ENCODE results near the gene TMEM187.

The TMEM187 gene

GRCh38 chrX:154024271-154024670 is 51.7 kb downstream of the TMEM187 start:
- no peak overlapping the region for H3K27ac ChIP-seq (ENCODE audit: low read depth, low read length, severe bottlenecking)
- no peaks in the 10 kb centered on the region for H3K9me3 ChIP-seq (ENCODE audit: control insufficient read depth, low read length)
- H3K4me3 ChIP-seq (ENCODE audit: extremely low read depth, insufficient read depth, low read length, poor library complexity, severe bottlenecking), result no peak overlapping the region
- H3K36me3 ChIP-seq (ENCODE audit: control insufficient read depth, insufficient read depth, low read length), result peaks cover 8% of the 10 kb centered on the region
- H3K4me1 ChIP-seq (ENCODE audit: control insufficient read depth, insufficient read depth, low read length, poor library complexity, severe bottlenecking), result peaks cover 16% of the 10 kb centered on the region
- WGBS, 2 experiments (ENCODE audit: insufficient coverage in 2 of 2), result 89 to 97% methylated on average over 6 to 12 of the region's 15 CpGs

GRCh38 chrX:154025230-154025629 is 52.7 kb downstream of the TMEM187 start:
- Histone ChIP-seq H3K4me3 (ENCODE audit: extremely low read depth, insufficient read depth, low read length, poor library complexity, severe bottlenecking) (no peak overlapping the region), H3K4me1 (ENCODE audit: control insufficient read depth, insufficient read depth, low read length, poor library complexity, severe bottlenecking) (peaks cover 16% of the 10 kb centered on the region), H3K36me3 (ENCODE audit: control insufficient read depth, insufficient read depth, low read length) (peaks cover 18% of the 10 kb centered on the region), H3K9me3 (ENCODE audit: control insufficient read depth, low read length) (no peaks in the 10 kb centered on the region), H3K27ac (ENCODE audit: low read depth, low read length, severe bottlenecking) (no peak overlapping the region)
- WGBS, 2 experiments (ENCODE audit: insufficient coverage in 2 of 2), result 94 to 95% methylated on average over 3 of the region's 8 CpGs

DNA sequence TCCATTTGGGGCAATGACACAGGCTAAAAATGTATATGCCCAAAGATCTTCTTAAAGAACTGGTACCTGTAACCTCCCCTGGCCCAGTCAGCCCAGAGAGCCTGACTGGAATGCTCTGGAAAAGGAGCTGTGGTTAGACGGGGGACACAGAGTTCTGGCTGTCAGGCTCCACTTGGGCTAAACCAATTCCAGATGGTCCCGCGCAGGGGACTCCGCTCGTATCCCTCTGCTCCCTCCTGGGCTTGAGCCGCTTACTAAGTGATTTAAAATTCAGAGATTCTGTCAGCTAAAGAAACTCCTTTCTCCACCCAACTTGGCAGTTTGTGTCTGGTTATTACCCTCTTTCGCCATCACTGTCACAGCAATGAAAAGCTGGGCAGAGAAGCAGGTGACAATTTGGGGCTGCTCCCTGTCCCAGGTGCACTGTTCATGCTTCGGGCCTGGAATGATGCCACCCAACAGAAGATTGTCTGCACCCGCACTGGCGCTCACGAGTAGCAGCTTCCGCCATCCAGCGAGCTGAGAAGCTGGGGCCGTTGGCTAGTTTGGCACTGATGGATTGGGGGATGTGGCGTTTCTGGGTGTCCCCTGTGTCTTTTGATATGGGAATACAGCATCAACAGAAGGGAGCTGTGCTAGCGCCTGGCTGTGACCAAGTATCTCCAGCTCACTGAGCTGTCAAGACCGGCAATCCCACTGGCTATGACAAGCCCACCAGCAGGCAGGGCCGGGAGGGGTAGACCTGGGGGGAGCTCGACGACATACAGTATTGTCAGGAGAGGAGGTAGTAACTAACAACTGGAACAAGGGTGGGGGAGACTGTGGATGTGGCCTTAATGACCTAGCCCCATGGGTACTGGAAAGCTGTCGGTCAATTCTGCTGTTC is 53.8 kb downstream of the TMEM187 start:
- Histone ChIP-seq H3K9me3 (ENCODE audit: control insufficient read depth, low read length) (no peaks in the 10 kb centered on the region), H3K36me3 (ENCODE audit: control insufficient read depth, insufficient read depth, low read length) (peaks cover 26% of the 10 kb centered on the region), H3K4me1 (ENCODE audit: control insufficient read depth, insufficient read depth, low read length, poor library complexity, severe bottlenecking) (peaks cover 15% of the 10 kb centered on the region), H3K4me3 (ENCODE audit: extremely low read depth, insufficient read depth, low read length, poor library complexity, severe bottlenecking) (no peak overlapping the region), H3K27ac (ENCODE audit: low read depth, low read length, severe bottlenecking) (no peak overlapping the region)
- WGBS, 2 experiments (ENCODE audit: insufficient coverage in 2 of 2), result 100% methylated on average over 2 to 5 of the region's 21 CpGs

DNA sequence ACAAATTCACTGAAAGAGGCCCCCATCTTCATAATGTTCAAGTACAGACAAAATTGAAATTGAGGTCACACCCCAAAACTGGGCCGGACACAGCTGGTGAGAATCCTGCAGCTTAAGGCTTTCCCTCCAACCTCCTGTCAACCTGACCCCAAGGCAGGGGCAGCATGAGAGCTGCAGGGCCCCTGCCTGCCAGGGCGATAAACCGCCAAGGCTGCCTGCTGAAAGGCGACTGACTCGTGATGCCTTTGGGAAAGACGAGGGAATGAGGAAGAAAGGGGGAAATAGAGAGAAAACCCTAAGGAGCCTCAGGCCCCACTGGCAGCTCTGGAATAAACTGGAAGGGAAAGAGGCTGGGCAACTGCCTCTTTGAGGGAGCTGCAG is 54.5 kb downstream of the TMEM187 start:
- no peaks in the 10 kb centered on the region for H3K9me3 ChIP-seq (ENCODE audit: control insufficient read depth, low read length)
- H3K4me3 ChIP-seq (ENCODE audit: extremely low read depth, insufficient read depth, low read length, poor library complexity, severe bottlenecking), result no peak overlapping the region
- H3K27ac ChIP-seq (ENCODE audit: low read depth, low read length, severe bottlenecking), result no peak overlapping the region
- 92% methylated on average over 4 of the region's 6 CpGs; no CpG with 5 or more reads in 1 of the 2 experiments for WGBS, 2 experiments (ENCODE audit: insufficient coverage in 2 of 2)
- peaks cover 9% of the 10 kb centered on the region for H3K4me1 ChIP-seq (ENCODE audit: control insufficient read depth, insufficient read depth, low read length, poor library complexity, severe bottlenecking)
- peaks cover 32% of the 10 kb centered on the region for H3K36me3 ChIP-seq (ENCODE audit: control insufficient read depth, insufficient read depth, low read length)

- H3K36me3 ChIP-seq (ENCODE audit: control insufficient read depth, insufficient read depth, low read length), result peaks cover 36% of the 10 kb centered on the region
- H3K27ac ChIP-seq (ENCODE audit: low read depth, low read length, severe bottlenecking), result no peak overlapping the region
- WGBS, 2 experiments (ENCODE audit: insufficient coverage in 2 of 2), result 100% methylated on average over 1 of the region's 1 CpG; no CpG with 5 or more reads in 1 of the 2 experiments
These were observed 55.4 kb downstream of the TMEM187 start for GRCh38 chrX:154027986-154028385.

GRCh38 chrX:154028502-154029184 is 56.1 kb downstream of the TMEM187 start:
- H3K4me3 ChIP-seq (ENCODE audit: extremely low read depth, insufficient read depth, low read length, poor library complexity, severe bottlenecking), result no peak overlapping the region
- no peak overlapping the region for H3K27ac ChIP-seq (ENCODE audit: low read depth, low read length, severe bottlenecking)
- peaks cover 7% of the 10 kb centered on the region for H3K4me1 ChIP-seq (ENCODE audit: control insufficient read depth, insufficient read depth, low read length, poor library complexity, severe bottlenecking)
- no peaks in the 10 kb centered on the region for H3K9me3 ChIP-seq (ENCODE audit: control insufficient read depth, low read length)
- 97% methylated on average over 6 to 9 of the region's 13 CpGs for WGBS, 2 experiments (ENCODE audit: insufficient coverage in 2 of 2)
- H3K36me3 ChIP-seq (ENCODE audit: control insufficient read depth, insufficient read depth, low read length), result peaks cover 36% of the 10 kb centered on the region

More at GRCh38 chrX:154027986-154028385, 55.4 kb downstream of the TMEM187 start:
- Histone ChIP-seq H3K4me1 (ENCODE audit: control insufficient read depth, insufficient read depth, low read length, poor library complexity, severe bottlenecking) (peaks cover 2% of the 10 kb centered on the region), H3K9me3 (ENCODE audit: control insufficient read depth, low read length) (no peaks in the 10 kb centered on the region), H3K4me3 (ENCODE audit: extremely low read depth, insufficient read depth, low read length, poor library complexity, severe bottlenecking) (no peak overlapping the region)

DNA sequence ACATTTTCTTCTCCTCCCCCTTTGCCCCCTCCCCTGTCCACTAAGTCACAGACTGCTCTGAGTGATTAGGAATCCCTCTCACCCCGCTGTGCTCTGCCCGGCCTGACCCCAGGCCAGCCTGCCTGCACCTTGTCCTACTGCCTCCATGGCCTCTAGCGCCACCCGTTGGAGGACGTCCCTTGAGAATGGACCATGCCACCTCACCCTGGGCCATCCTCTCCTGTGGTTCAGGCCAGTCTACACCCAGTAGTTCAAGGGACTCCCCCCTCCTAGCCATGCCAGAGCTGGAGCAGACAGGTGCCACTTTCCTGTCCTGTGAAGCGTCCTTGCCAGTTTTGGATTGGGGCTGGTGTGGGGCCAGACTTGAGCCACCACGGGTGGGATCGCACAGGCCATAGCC is 56.9 kb downstream of the TMEM187 start:
- peaks cover 7% of the 10 kb centered on the region for H3K4me1 ChIP-seq (ENCODE audit: control insufficient read depth, insufficient read depth, low read length, poor library complexity, severe bottlenecking)
- no peaks in the 10 kb centered on the region for H3K9me3 ChIP-seq (ENCODE audit: control insufficient read depth, low read length)
- 88 to 100% methylated on average over 2 to 5 of the region's 8 CpGs for WGBS, 2 experiments (ENCODE audit: insufficient coverage in 2 of 2)

GRCh38 chrX:154030266-154030665 is 57.7 kb downstream of the TMEM187 start:
- no peak overlapping the region for H3K4me3 ChIP-seq (ENCODE audit: extremely low read depth, insufficient read depth, low read length, poor library complexity, severe bottlenecking)

More for the DNA sequence above, 56.9 kb downstream of the TMEM187 start:
- Histone ChIP-seq H3K36me3 (ENCODE audit: control insufficient read depth, insufficient read depth, low read length) (peaks cover 36% of the 10 kb centered on the region), H3K4me3 (ENCODE audit: extremely low read depth, insufficient read depth, low read length, poor library complexity, severe bottlenecking) (no peak overlapping the region), H3K27ac (ENCODE audit: low read depth, low read length, severe bottlenecking) (no peak overlapping the region)

DNA sequence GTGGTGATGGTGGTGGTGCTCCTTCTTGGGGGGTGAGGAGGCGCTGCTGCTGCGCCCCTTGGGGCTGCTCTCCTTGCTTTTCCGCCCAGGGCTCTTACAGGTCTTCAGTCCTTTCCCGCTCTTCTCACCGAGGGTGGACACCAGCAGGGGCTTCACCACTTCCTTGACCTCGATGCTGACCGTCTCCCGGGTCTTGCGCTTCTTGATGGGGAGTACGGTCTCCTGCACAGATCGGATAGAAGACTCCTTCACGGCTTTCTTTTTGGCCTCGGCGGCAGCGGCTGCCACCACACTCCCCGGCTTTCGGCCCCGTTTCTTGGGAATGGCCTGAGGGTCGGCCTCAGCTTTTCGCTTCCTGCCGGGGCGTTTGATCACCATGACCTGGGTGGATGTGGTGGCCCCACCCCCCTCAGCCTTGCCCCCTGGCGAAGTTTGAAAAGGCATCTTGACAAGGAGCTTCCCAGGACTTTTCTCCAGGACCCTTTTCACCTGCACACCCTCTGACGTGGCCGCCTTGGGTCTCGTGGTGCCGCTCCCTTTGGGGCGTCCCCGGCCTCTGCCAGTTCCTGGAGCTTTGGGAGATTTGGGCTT is 58.3 kb downstream of the TMEM187 start:
- 95 to 96% methylated on average over 17 to 20 of the region's 29 CpGs for WGBS, 2 experiments (ENCODE audit: insufficient coverage in 2 of 2)
- Histone ChIP-seq H3K9me3 (ENCODE audit: control insufficient read depth, low read length) (no peaks in the 10 kb centered on the region), H3K4me1 (ENCODE audit: control insufficient read depth, insufficient read depth, low read length, poor library complexity, severe bottlenecking) (peaks cover 7% of the 10 kb centered on the region), H3K36me3 (ENCODE audit: control insufficient read depth, insufficient read depth, low read length) (peaks cover 36% of the 10 kb centered on the region), H3K4me3 (ENCODE audit: extremely low read depth, insufficient read depth, low read length, poor library complexity, severe bottlenecking) (no peak overlapping the region), H3K27ac (ENCODE audit: low read depth, low read length, severe bottlenecking) (no peak overlapping the region)

More at GRCh38 chrX:154030266-154030665, 57.7 kb downstream of the TMEM187 start:
- H3K4me1 ChIP-seq (ENCODE audit: control insufficient read depth, insufficient read depth, low read length, poor library complexity, severe bottlenecking), result peaks cover 7% of the 10 kb centered on the region
- peaks cover 36% of the 10 kb centered on the region for H3K36me3 ChIP-seq (ENCODE audit: control insufficient read depth, insufficient read depth, low read length)
- H3K27ac ChIP-seq (ENCODE audit: low read depth, low read length, severe bottlenecking), result no peak overlapping the region
- WGBS, 2 experiments (ENCODE audit: insufficient coverage in 2 of 2), result 100% methylated on average over 3 to 11 of the region's 20 CpGs
- no peaks in the 10 kb centered on the region for H3K9me3 ChIP-seq (ENCODE audit: control insufficient read depth, low read length)

DNA sequence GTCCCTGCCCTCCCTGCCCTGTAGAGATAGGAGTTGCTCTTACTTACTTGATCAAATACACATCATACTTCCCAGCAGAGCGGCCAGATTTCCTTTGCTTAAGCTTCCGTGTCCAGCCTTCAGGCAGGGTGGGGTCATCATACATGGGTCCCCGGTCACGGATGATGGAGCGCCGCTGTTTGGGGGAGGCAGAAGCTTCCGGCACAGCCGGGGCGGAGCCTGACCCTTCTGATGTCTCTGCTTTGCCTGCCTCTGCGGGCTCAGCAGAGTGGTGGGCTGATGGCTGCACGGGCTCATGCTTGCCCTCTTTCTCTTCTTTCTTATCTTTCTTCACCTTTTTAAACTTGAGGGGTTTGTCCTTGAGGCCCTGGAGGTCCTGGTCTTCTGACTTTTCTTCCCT is 59.6 kb downstream of the TMEM187 start:
- Histone ChIP-seq H3K4me1 (ENCODE audit: control insufficient read depth, insufficient read depth, low read length, poor library complexity, severe bottlenecking) (peaks cover 7% of the 10 kb centered on the region), H3K36me3 (ENCODE audit: control insufficient read depth, insufficient read depth, low read length) (peaks cover 36% of the 10 kb centered on the region), H3K9me3 (ENCODE audit: control insufficient read depth, low read length) (no peaks in the 10 kb centered on the region), H3K4me3 (ENCODE audit: extremely low read depth, insufficient read depth, low read length, poor library complexity, severe bottlenecking) (no peak overlapping the region), H3K27ac (ENCODE audit: low read depth, low read length, severe bottlenecking) (no peak overlapping the region)
- WGBS, 2 experiments (ENCODE audit: insufficient coverage in 2 of 2), result 86 to 100% methylated on average over 2 to 4 of the region's 11 CpGs

All from mesodermal cell (in vitro differentiated cells).